Dermis microvascular lymphatic vessel endothelial cell (primary cell): Measurements from ENCODE around the gene AP2A2. TPM values are rescaled to one million over a fixed set of nuclear protein-coding genes. Genes with fewer than 3 reads are reported as not detected.

Source experiments
- DNase-seq, 2 donors: peaks; one replicate each; pipeline versions ENCODE4 v3.0.0 to v3.0.0-alpha.2; 2010; ENCODE audit warnings: low read depth in 2 of 2
- total RNA-seq: library from RNA; depleted of rRNA; stranded (reverse); fragments of >200 nt; gene quantifications from 2 replicates; pipeline ENCODE4 v1.2.1, GENCODE V29; 2014

AP2A2 gene
- total RNA-seq, 1 donor from 2014 or later, result 25.9 TPM

DNA sequence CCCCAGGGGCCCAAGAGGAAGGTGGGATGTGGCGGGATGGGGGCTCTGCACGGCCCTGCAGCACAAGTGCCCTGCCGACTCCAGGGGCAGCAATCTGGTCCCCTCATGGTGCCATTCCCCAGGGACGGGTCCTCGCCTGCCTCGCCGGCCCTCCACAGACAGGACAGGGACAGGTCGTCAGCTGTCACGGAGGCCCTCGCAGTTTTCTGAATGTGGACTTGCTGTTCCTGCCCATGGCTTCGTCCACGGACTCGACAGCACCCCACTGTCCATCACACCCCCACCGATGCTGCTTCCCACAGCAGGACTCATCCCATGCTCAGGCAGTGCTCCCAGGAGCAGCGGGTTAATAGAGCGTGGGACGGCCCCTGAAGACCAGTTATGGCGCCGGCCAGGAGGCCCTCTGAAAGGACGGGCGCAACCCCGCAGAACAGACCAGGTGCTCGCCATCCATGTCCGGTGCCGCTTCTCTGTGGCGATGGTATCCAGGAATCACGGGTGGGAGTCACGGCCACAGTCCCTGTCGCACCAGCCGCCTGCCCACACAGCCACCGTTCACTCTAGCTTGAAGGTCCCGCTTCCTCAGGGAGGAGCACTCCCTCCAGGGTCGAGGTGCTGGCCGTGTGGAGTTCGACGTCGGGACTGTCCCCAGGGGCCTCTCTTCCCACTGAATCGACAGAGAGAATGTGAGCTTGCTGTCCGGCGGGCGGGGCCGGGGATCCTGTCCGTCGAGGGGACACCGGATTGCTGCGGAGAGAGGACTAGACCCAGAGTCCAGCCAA lies 130.5 kb downstream of the AP2A2 start:
- no peak for DNase-seq

GRCh38 chr11:1057806-1058205 lies 132.1 kb downstream of the AP2A2 start:
- DNase-seq, result no peak

GRCh38 chr11:1059759-1060158 lies 134.1 kb downstream of the AP2A2 start:
- DNase-seq, result no peak

- no peak for DNase-seq
Measured at GRCh38 chr11:1060410-1060809, 134.7 kb downstream of the AP2A2 start.

- peak; percentile 41 to 54 for DNase-seq
Measured at GRCh38 chr11:1060852-1061616, 135.4 kb downstream of the AP2A2 start.

Other genes starting within 250 kb of the AP2A2 start
- 30.9 and 37.6 TPM in 2 replicates for gene DEAF1, start 230.6 kb upstream of the AP2A2 start, total RNA-seq
- 7.6 and 15.3 TPM in 2 replicates for gene TMEM80, start 230.1 kb upstream of the AP2A2 start, total RNA-seq
- 2.7 and 3.0 TPM in 2 replicates for gene EPS8L2, start 219.6 kb upstream of the AP2A2 start, total RNA-seq
- gene TALDO1, start 178.4 kb upstream of the AP2A2 start, total RNA-seq, result 112 and 113 TPM in 2 replicates
- 19.3 and 32.4 TPM in 2 replicates for gene GATD1, start 148.4 kb upstream of the AP2A2 start, total RNA-seq
- gene CEND1, start 135.8 kb upstream of the AP2A2 start, total RNA-seq, result under 0.01 and 0.13 TPM in 2 replicates
- 4.0 and 7.7 TPM in 2 replicates for gene SLC25A22, start 127.6 kb upstream of the AP2A2 start, total RNA-seq
- 4.5 and 4.9 TPM in 2 replicates for gene PIDD1, start 120.6 kb upstream of the AP2A2 start, total RNA-seq
- 253 and 338 TPM in 2 replicates for gene RPLP2, start 115.9 kb upstream of the AP2A2 start, total RNA-seq
- gene PNPLA2, start 107.0 kb upstream of the AP2A2 start, total RNA-seq, result 29.5 and 63.3 TPM in 2 replicates
- 12.1 and 16.9 TPM in 2 replicates for gene CRACR2B, start 98.0 kb upstream of the AP2A2 start, total RNA-seq
- 498 and 1,021 TPM in 2 replicates for gene CD151, start 92.9 kb upstream of the AP2A2 start, total RNA-seq
- gene POLR2L, start 83.3 kb upstream of the AP2A2 start, total RNA-seq, result 200 and 256 TPM in 2 replicates
- 73.4 and 118 TPM in 2 replicates for gene TSPAN4, start 83.0 kb upstream of the AP2A2 start, total RNA-seq
- 29.5 and 39.8 TPM in 2 replicates for gene CHID1, start 15.1 kb upstream of the AP2A2 start, total RNA-seq
- gene MUC6, start 110.8 kb downstream of the AP2A2 start, total RNA-seq, result not detected in 2 replicates
- not detected in 2 replicates for gene MUC2, start 149.0 kb downstream of the AP2A2 start, total RNA-seq
- gene MUC5AC, start 232.1 kb downstream of the AP2A2 start, total RNA-seq, result not detected in 2 replicates